HEK293 (cell line): Measurements from ENCODE around the gene MDFIC.

Experiments
- CTCF ChIA-PET: fragments of 350-600 bp; formaldehyde crosslinking; extraction: SDS; loops from one replicate; lab custom pipeline; 2021; ENCODE audit warnings: antibody characterized with exemption; lab: Yijun Ruan, JAX
- POLR2A ChIA-PET: fragments of 300-600 bp; formaldehyde crosslinking; extraction: SDS; loops from one replicate; lab custom pipeline; 2020; ENCODE audit warnings: antibody characterized with exemption, inconsistent platforms; lab: Yijun Ruan, JAX
- H3K27ac ChIP-seq: fragments of 200-500 bp; sonication (Bioruptor generic); 2 replicates; pipeline ENCODE4 v1.5.1; 2014; ENCODE audit warnings: low read depth, low read length, control low read depth, inconsistent platforms; ENCODE audit errors: extremely low read depth
- H3K36me3 ChIP-seq, 2 experiments: fragments of 200-500 bp in 1 of 2; sonication (Bioruptor generic) in 1 of 2; 1 replicate in 1 of 2; 2 replicates in 1 of 2; pipeline ENCODE4 v1.5.1; 2014 to 2017; ENCODE audit warnings: inconsistent platforms in 2 of 2, low read length in 2 of 2; ENCODE audit not compliant: control insufficient read depth in 2 of 2, insufficient read depth in 1 of 2
- H3K4me1 ChIP-seq: fragments of 200-500 bp; sonication (Bioruptor generic); 2 replicates; pipeline ENCODE4 v1.5.1; 2014; ENCODE audit warnings: mild to moderate bottlenecking, low read length, inconsistent platforms; ENCODE audit not compliant: control insufficient read depth, insufficient read depth
- H3K4me3 ChIP-seq: 2 replicates; pipeline ENCODE4 v1.5.1; 2011; ENCODE audit warnings: low read depth, mild to moderate bottlenecking, control low read depth, low read length, moderate library complexity
- H3K9me3 ChIP-seq: fragments of 200-500 bp; sonication (Bioruptor generic); 2 replicates; pipeline ENCODE4 v1.5.1; 2014; ENCODE audit warnings: low read depth, low read length, inconsistent platforms; ENCODE audit not compliant: control insufficient read depth, insufficient read depth
- BCL11B ChIP-seq: fragments of 450-650 bp; formaldehyde crosslinking; IDR thresholded peaks from 2 replicates; pipeline ENCODE4 v1.5.1; 2016; ENCODE audit warnings: low read depth, missing biosample characterization, missing genetic modification characterization
- EGR2 ChIP-seq: fragments of 450-650 bp; formaldehyde crosslinking; IDR thresholded peaks from 2 replicates; pipeline ENCODE4 v1.5.1; 2016; ENCODE audit warnings: low read depth, missing biosample characterization, missing genetic modification characterization
- GLI2 ChIP-seq: fragments of 450-650 bp; formaldehyde crosslinking; IDR thresholded peaks from 2 replicates; pipeline ENCODE4; 2017; ENCODE audit warnings: missing biosample characterization, missing genetic modification characterization, low read depth, borderline replicate concordance
- HOXC10 ChIP-seq: sonication (generic); formaldehyde crosslinking; IDR thresholded peaks from 2 replicates; pipeline ENCODE4 v1.8.1; 2023; ENCODE audit warnings: mild to moderate bottlenecking, missing genetic modification reagents
- KLF1 ChIP-seq: fragments of 450-650 bp; formaldehyde crosslinking; IDR thresholded peaks from 2 replicates; pipeline ENCODE4 v1.5.1; 2016; ENCODE audit warnings: missing biosample characterization, missing genetic modification characterization
- TRIM28 ChIP-seq: IDR thresholded peaks from 2 replicates; pipeline ENCODE4 v1.6.1; 2011; ENCODE audit warnings: low read length, control low read depth, borderline replicate concordance
- ZNF146 ChIP-seq: fragments of 450-650 bp; formaldehyde crosslinking; IDR thresholded peaks from 2 replicates; pipeline ENCODE4 v1.5.1; 2016; ENCODE audit warnings: missing biosample characterization, missing genetic modification characterization
- ZNF18 ChIP-seq: fragments of 450-650 bp; formaldehyde crosslinking; IDR thresholded peaks from 2 replicates; pipeline ENCODE4 v1.5.1; 2016; ENCODE audit warnings: missing biosample characterization, missing genetic modification characterization
- ZNF2 ChIP-seq: fragments of 450-650 bp; formaldehyde crosslinking; IDR thresholded peaks from 2 replicates; pipeline ENCODE4 v1.5.1; 2016; ENCODE audit warnings: missing biosample characterization, missing genetic modification characterization
- ZNF202 ChIP-seq: fragments of 450-650 bp; formaldehyde crosslinking; IDR thresholded peaks from 2 replicates; pipeline ENCODE4 v1.5.1; 2016; ENCODE audit warnings: missing biosample characterization, missing genetic modification characterization, borderline replicate concordance
- ZNF211 ChIP-seq: fragments of 450-650 bp; formaldehyde crosslinking; IDR thresholded peaks from 2 replicates; pipeline ENCODE4 v1.5.1; 2016; ENCODE audit warnings: low read depth, missing biosample characterization, missing genetic modification characterization
- ZNF214 ChIP-seq: fragments of 450-650 bp; formaldehyde crosslinking; IDR thresholded peaks from 2 replicates; pipeline ENCODE4 v1.5.1; 2017; ENCODE audit warnings: missing biosample characterization, mild to moderate bottlenecking, missing genetic modification characterization, borderline replicate concordance
- ZNF335 ChIP-seq: fragments of 450-650 bp; formaldehyde crosslinking; conservative IDR thresholded peaks from 2 replicates; pipeline ENCODE4 v1.5.1; 2016; ENCODE audit warnings: missing biosample characterization, missing genetic modification characterization
- ZNF394 ChIP-seq: fragments of 450-650 bp; formaldehyde crosslinking; IDR thresholded peaks from 2 replicates; pipeline ENCODE4 v1.5.1; 2016; ENCODE audit warnings: missing biosample characterization, missing genetic modification characterization, mild to moderate bottlenecking, moderate library complexity, borderline replicate concordance
- ZNF473 ChIP-seq: fragments of 450-650 bp; formaldehyde crosslinking; IDR thresholded peaks from 2 replicates; pipeline ENCODE4 v1.5.1; 2017; ENCODE audit warnings: missing biosample characterization, missing genetic modification characterization
- ZNF513 ChIP-seq: fragments of 450-650 bp; IDR thresholded peaks from 2 replicates; pipeline ENCODE4 v1.5.1; 2018; ENCODE audit warnings: missing biosample characterization, missing genetic modification characterization
- ZNF600 ChIP-seq: fragments of 450-650 bp; formaldehyde crosslinking; IDR thresholded peaks from 2 replicates; pipeline ENCODE4 v1.5.1; 2016; ENCODE audit warnings: missing biosample characterization, missing genetic modification characterization
- ZNF791 ChIP-seq: fragments of 450-650 bp; formaldehyde crosslinking; IDR thresholded peaks from 2 replicates; pipeline ENCODE4 v1.5.1; 2016; ENCODE audit warnings: missing biosample characterization, missing genetic modification characterization
- ZSCAN23 ChIP-seq: fragments of 450-650 bp; formaldehyde crosslinking; IDR thresholded peaks from 2 replicates; pipeline ENCODE4 v1.5.1; 2016; ENCODE audit warnings: missing biosample characterization, missing genetic modification characterization
- TF ChIP-seq, protein P1 (sequence below): fragments of 450-650 bp; IDR thresholded peaks from 2 replicates; pipeline ENCODE4 v1.5.1; 2018; ENCODE audit warnings: missing biosample characterization, mild to moderate bottlenecking, missing genetic modification characterization
- TF ChIP-seq, protein P2 (sequence below): fragments of 450-650 bp; formaldehyde crosslinking; IDR thresholded peaks from 2 replicates; pipeline ENCODE4 v1.5.1; 2016; ENCODE audit warnings: missing biosample characterization, missing genetic modification characterization
- TF ChIP-seq, protein P3 (sequence below): fragments of 450-650 bp; formaldehyde crosslinking; IDR thresholded peaks from 2 replicates; pipeline ENCODE4 v1.5.1; 2016; ENCODE audit warnings: missing biosample characterization, missing genetic modification characterization, low read depth

Gene MDFIC

GRCh38 chr7:114916261-114916892, 5.5 kb upstream of the MDFIC start:
- Histone ChIP-seq H3K4me1 (no peaks in the 10 kb centered on the region), H3K27ac (no peak overlapping the region), H3K9me3 (no peaks in the 10 kb centered on the region), H3K36me3 (no peaks in the 10 kb centered on the region), H3K4me3 (no peak overlapping the region)
- TF ChIP-seq ZNF473 (tag by site-specific recombination) (no peak), KLF1 (tag by site-specific recombination) (no peak), ZNF18 (tag by site-specific recombination) (no peak), GLI2 (tag by site-specific recombination) (no peak), ZNF394 (no peak), ZNF2 (tag by site-specific recombination) (no peak), EGR2 (no peak)
- TF ChIP-seq, protein P1, sequence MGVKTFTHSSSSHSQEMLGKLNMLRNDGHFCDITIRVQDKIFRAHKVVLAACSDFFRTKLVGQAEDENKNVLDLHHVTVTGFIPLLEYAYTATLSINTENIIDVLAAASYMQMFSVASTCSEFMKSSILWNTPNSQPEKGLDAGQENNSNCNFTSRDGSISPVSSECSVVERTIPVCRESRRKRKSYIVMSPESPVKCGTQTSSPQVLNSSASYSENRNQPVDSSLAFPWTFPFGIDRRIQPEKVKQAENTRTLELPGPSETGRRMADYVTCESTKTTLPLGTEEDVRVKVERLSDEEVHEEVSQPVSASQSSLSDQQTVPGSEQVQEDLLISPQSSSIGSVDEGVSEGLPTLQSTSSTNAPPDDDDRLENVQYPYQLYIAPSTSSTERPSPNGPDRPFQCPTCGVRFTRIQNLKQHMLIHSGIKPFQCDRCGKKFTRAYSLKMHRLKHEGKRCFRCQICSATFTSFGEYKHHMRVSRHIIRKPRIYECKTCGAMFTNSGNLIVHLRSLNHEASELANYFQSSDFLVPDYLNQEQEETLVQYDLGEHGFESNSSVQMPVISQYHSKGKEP (tag by site-specific recombination): no peak
- ChIA-PET POLR2A (no interaction called here), CTCF (no interaction called here)

DNA sequence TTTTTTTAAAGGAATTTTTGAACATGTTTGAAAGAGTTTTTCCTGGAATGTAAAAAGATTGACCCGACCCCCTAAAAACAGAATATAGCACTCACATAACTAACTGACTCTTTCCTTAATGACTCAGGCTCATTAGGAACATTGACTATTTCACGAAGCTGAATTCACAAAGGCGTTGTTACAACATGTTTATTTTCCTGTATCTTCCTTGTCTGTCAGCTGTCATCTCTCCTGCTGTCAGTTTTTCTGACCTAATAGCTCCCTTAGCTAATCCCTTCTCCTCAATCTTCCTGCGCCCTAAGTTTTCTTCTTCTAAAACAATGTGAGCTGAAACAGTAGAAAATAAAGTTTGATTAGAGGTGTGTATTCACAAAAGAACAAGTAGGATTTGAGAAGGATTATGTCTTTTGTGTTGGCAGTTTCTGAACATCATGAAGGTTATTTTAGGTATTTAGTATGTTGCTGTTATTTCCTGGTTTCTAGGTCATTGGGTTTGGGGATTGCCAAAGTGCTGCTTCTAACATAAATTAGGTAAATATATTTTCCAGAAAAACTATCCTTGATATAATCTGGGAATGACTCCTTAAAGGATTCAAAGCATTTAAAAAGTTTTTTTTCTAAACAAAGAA, 4.6 kb upstream of the MDFIC start:
- ChIA-PET CTCF (interaction anchor here (0.6 kb wide), 1 partner anchor 106 kb away, joined by 3 read pairs; no protein-coding TSS in a partner anchor), POLR2A (no interaction called here)
- no peak overlapping the region for H3K27ac ChIP-seq
- no peak overlapping the region for H3K4me3 ChIP-seq
- H3K9me3 ChIP-seq: no peaks in the 10 kb centered on the region
- no peaks in the 10 kb centered on the region for H3K36me3 ChIP-seq
- H3K4me1 ChIP-seq: no peaks in the 10 kb centered on the region; the same call in 1 of the 2 replicates
- no peak for TF ChIP-seq ZNF2 (tag by site-specific recombination)
- no peak for TF ChIP-seq ZNF211 (tag by site-specific recombination)
- TF ChIP-seq, protein P2, sequence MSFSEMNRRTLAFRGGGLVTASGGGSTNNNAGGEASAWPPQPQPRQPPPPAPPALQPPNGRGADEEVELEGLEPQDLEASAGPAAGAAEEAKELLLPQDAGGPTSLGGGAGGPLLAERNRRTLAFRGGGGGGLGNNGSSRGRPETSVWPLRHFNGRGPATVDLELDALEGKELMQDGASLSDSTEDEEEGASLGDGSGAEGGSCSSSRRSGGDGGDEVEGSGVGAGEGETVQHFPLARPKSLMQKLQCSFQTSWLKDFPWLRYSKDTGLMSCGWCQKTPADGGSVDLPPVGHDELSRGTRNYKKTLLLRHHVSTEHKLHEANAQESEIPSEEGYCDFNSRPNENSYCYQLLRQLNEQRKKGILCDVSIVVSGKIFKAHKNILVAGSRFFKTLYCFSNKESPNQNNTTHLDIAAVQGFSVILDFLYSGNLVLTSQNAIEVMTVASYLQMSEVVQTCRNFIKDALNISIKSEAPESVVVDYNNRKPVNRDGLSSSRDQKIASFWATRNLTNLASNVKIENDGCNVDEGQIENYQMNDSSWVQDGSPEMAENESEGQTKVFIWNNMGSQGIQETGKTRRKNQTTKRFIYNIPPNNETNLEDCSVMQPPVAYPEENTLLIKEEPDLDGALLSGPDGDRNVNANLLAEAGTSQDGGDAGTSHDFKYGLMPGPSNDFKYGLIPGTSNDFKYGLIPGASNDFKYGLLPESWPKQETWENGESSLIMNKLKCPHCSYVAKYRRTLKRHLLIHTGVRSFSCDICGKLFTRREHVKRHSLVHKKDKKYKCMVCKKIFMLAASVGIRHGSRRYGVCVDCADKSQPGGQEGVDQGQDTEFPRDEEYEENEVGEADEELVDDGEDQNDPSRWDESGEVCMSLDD (tag by site-specific recombination): no peak
- TF ChIP-seq ZNF600: no peak
- TF ChIP-seq ZNF18 (tag by site-specific recombination): no peak
- no peak for TF ChIP-seq ZNF214 (tag by site-specific recombination)
- no peak for TF ChIP-seq BCL11B (tag by site-specific recombination)
- TF ChIP-seq ZNF335: no peak
- TF ChIP-seq ZNF146 (tag by site-specific recombination): no peak
- TF ChIP-seq ZNF473 (tag by site-specific recombination): no peak
- no peak for TF ChIP-seq ZSCAN23 (tag by site-specific recombination)
- no peak for TF ChIP-seq ZNF513
- no peak for TF ChIP-seq ZNF791 (tag by site-specific recombination)
- TF ChIP-seq HOXC10 (CRISPR knock-in tag): no peak
- TF ChIP-seq TRIM28: no peak
- no peak for TF ChIP-seq ZNF202 (tag by site-specific recombination)
- TF ChIP-seq, protein P3, sequence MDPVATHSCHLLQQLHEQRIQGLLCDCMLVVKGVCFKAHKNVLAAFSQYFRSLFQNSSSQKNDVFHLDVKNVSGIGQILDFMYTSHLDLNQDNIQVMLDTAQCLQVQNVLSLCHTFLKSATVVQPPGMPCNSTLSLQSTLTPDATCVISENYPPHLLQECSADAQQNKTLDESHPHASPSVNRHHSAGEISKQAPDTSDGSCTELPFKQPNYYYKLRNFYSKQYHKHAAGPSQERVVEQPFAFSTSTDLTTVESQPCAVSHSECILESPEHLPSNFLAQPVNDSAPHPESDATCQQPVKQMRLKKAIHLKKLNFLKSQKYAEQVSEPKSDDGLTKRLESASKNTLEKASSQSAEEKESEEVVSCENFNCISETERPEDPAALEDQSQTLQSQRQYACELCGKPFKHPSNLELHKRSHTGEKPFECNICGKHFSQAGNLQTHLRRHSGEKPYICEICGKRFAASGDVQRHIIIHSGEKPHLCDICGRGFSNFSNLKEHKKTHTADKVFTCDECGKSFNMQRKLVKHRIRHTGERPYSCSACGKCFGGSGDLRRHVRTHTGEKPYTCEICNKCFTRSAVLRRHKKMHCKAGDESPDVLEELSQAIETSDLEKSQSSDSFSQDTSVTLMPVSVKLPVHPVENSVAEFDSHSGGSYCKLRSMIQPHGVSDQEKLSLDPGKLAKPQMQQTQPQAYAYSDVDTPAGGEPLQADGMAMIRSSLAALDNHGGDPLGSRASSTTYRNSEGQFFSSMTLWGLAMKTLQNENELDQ (tag by site-specific recombination): no peak
